Measurements from ENCODE around the gene COL13A1. TPM values are rescaled to one million over a fixed set of nuclear protein-coding genes. Genes with fewer than 3 reads are reported as not detected.

COL13A1 gene
- total and polyA plus RNA-seq, 2 donors from 2014 or later, result 4.0 to 5.2 TPM

GRCh38 chr10:69855346-69856111, 53.8 kb downstream of the COL13A1 start:
- no peak overlapping the region for H3K4me3 ChIP-seq (ENCODE audit: low read length in 3 of 3)
- H3K27me3 ChIP-seq (ENCODE audit: control insufficient read depth, insufficient read depth, low read length), result no peaks in the 10 kb centered on the region
- DNase-seq, result peak in 1 of 5 donors; percentile 57
- intact Hi-C loops (cut with DNase I), result no loop called here
- no peaks in the 10 kb centered on the region for H3K4me1 ChIP-seq (ENCODE audit: control insufficient read depth in 2 of 3, insufficient read depth in 2 of 3, low read depth in 1 of 3, low read length in 3 of 3)
- no peaks in the 10 kb centered on the region for H3K9me3 ChIP-seq (ENCODE audit: control insufficient read depth in 2 of 3, insufficient read depth in 1 of 3, low read length in 3 of 3)
- no peaks in the 10 kb centered on the region for H3K36me3 ChIP-seq (ENCODE audit: control insufficient read depth in 2 of 3, insufficient read depth in 3 of 3, low read length in 3 of 3)
- H3K9ac ChIP-seq (ENCODE audit: low read length in 3 of 3), result no peak overlapping the region
- H3K27ac ChIP-seq (ENCODE audit: low read depth in 2 of 2, low read length in 2 of 2), result no peak overlapping the region
- no peak for TF ChIP-seq CTCF (IDR thresholded peaks at IDR 0.05; ENCODE audit: borderline replicate concordance, extremely low read depth, insufficient read depth)
- FAIRE-seq, result no peak

GRCh38 chr10:69856601-69857166, 55.0 kb downstream of the COL13A1 start:
- no peak for TF ChIP-seq CTCF (IDR thresholded peaks at IDR 0.05; ENCODE audit: borderline replicate concordance, extremely low read depth, insufficient read depth)
- Histone ChIP-seq H3K27ac (ENCODE audit: low read depth in 2 of 2, low read length in 2 of 2) (no peak overlapping the region), H3K4me3 (ENCODE audit: low read length in 3 of 3) (no peak overlapping the region), H3K9ac (ENCODE audit: low read length in 3 of 3) (no peak overlapping the region), H3K4me1 (ENCODE audit: control insufficient read depth in 2 of 3, insufficient read depth in 2 of 3, low read depth in 1 of 3, low read length in 3 of 3) (no peaks in the 10 kb centered on the region), H3K36me3 (ENCODE audit: control insufficient read depth in 2 of 3, insufficient read depth in 3 of 3, low read length in 3 of 3) (no peaks in the 10 kb centered on the region), H3K9me3 (ENCODE audit: control insufficient read depth in 2 of 3, insufficient read depth in 1 of 3, low read length in 3 of 3) (no peaks in the 10 kb centered on the region), H3K27me3 (ENCODE audit: control insufficient read depth, insufficient read depth, low read length) (no peaks in the 10 kb centered on the region)
- FAIRE-seq (no peak), DNase-seq (peak in 3 of 5 donors; percentile 67 to 84 (median 78))
- intact Hi-C loops (cut with DNase I), result no loop called here

GRCh38 chr10:69858201-69858600, 56.5 kb downstream of the COL13A1 start:
- DNase-seq, result no peak
- no peaks in the 10 kb centered on the region for H3K27me3 ChIP-seq (ENCODE audit: control insufficient read depth, insufficient read depth, low read length)
- intact Hi-C loops (cut with DNase I), result no loop called here
- no peaks in the 10 kb centered on the region for H3K9me3 ChIP-seq (ENCODE audit: control insufficient read depth in 2 of 3, insufficient read depth in 1 of 3, low read length in 3 of 3)
- H3K36me3 ChIP-seq (ENCODE audit: control insufficient read depth in 2 of 3, insufficient read depth in 3 of 3, low read length in 3 of 3), result no peaks in the 10 kb centered on the region
- H3K4me1 ChIP-seq (ENCODE audit: control insufficient read depth in 2 of 3, insufficient read depth in 2 of 3, low read depth in 1 of 3, low read length in 3 of 3), result no peaks in the 10 kb centered on the region
- no peak for FAIRE-seq
- no peak for TF ChIP-seq CTCF (IDR thresholded peaks at IDR 0.05; ENCODE audit: borderline replicate concordance, extremely low read depth, insufficient read depth)
- no peak overlapping the region for H3K27ac ChIP-seq (ENCODE audit: low read depth in 2 of 2, low read length in 2 of 2)
- no peak overlapping the region for H3K4me3 ChIP-seq (ENCODE audit: low read length in 3 of 3)
- H3K9ac ChIP-seq (ENCODE audit: low read length in 3 of 3), result no peak overlapping the region

Measured in kidney (tissue), 14 donors.